Sigmoid colon (tissue), 7 donors: Measurements from ENCODE around the gene PIK3R4. TPM values are rescaled to one million over a fixed set of nuclear protein-coding genes. Genes with fewer than 3 reads are reported as not detected.

ENCODE experiments used
- DNase-seq: peaks from one replicate; pipeline ENCODE4 v3.0.0-alpha.2; 2019
- H3K27ac ChIP-seq, 4 donors: fragments of 200-600 bp; sonication (generic); one replicate each; pipeline ENCODE4 v1.5.1; 2016 to 2019; ENCODE audit warnings: mild to moderate bottlenecking in 1 of 4
- H3K27me3 ChIP-seq, 3 donors: fragments of 200-600 bp; sonication (generic); one replicate each; pipeline ENCODE4 v1.5.1; 2019; ENCODE audit warnings: mild to moderate bottlenecking in 1 of 3
- H3K36me3 ChIP-seq, 4 donors: fragments of 200-600 bp; sonication (generic); one replicate each; pipeline ENCODE4 v1.5.1; 2016 to 2019
- H3K4me1 ChIP-seq, 4 donors: fragments of 200-600 bp; sonication (generic); one replicate each; pipeline ENCODE4 v1.5.1; 2017 to 2019
- H3K4me3 ChIP-seq, 4 donors: fragments of 200-600 bp; sonication (generic); one replicate each; pipeline ENCODE4 v1.5.1; 2017 to 2019; ENCODE audit warnings: mild to moderate bottlenecking in 2 of 4, moderate library complexity in 1 of 4
- H3K9me3 ChIP-seq, 4 donors: fragments of 200-600 bp in 3 of 4; sonication (generic) in 3 of 4; one replicate each; pipeline versions ENCODE4 v1.5.1 to v1.6.1; 2013 to 2019
- CTCF ChIP-seq, 4 experiments: fragments of 450-650 bp in 3 of 4; fragments of 200-600 bp in 1 of 4; IDR thresholded peaks; one replicate each; pipeline ENCODE4 v1.5.1; 2016 to 2019; ENCODE audit warnings: antibody characterized with exemption in 4 of 4, mild to moderate bottlenecking in 3 of 4, moderate library complexity in 2 of 4
- EP300 ChIP-seq, 4 donors: sonication (generic); formaldehyde crosslinking; IDR thresholded peaks; one replicate each; pipeline ENCODE4 v1.6.1; 2017; ENCODE audit warnings: antibody characterized with exemption in 4 of 4
- POLR2A ChIP-seq, 2 donors: fragments of 450-650 bp; IDR thresholded peaks; one replicate each; pipeline ENCODE4 v1.6.1; 2016; ENCODE audit warnings: antibody characterized with exemption in 2 of 2, mild to moderate bottlenecking in 2 of 2, moderate library complexity in 2 of 2
- POLR2AphosphoS5 ChIP-seq, 4 donors: sonication (generic); formaldehyde crosslinking; IDR thresholded peaks; one replicate each; pipeline ENCODE4 v1.6.1; 2017; ENCODE audit warnings: antibody characterized with exemption in 4 of 4
- WGBS, 2 donors: extraction: QIAGEN DNeasy Blood & Tissue Kit; methylation state at CpG; one replicate each; pipeline ENCODE4 v1.1.7; 2013; 5-methylcytosine and 5-hydroxymethylcytosine counted together
- intact Hi-C: fragments of 100-400 bp; cut with DNase I; formaldehyde crosslinking; loops from one replicate; pipeline ENCODE4 v1.15.1; 2023
- polyA plus RNA-seq, 3 donors: library from polyadenylated mRNA; stranded (reverse); fragments of 200-250 nt; gene quantifications; one replicate each; pipeline ENCODE4 v1.2.3, GENCODE V29; 2013
- total RNA-seq, 4 donors: library from RNA; depleted of rRNA; stranded (reverse); fragments of >200 nt; gene quantifications; one replicate each; pipeline ENCODE4 v1.1.0, GENCODE V29; 2016
- donor health status: healthy with polysubstance abuse.
- donor health status: Bipolar disorder and iron deficiency.
- donor health status: healthy.

PIK3R4 gene
- total and polyA plus RNA-seq, 7 donors = 9.6 to 39.2 (median 25.8) TPM

GRCh38 chr3:130760922-130761321, 14.3 kb upstream of the PIK3R4 start:
- H3K9me3 ChIP-seq = no peaks in the 10 kb centered on the region
- H3K4me1 ChIP-seq = no peaks in the 10 kb centered on the region
- 87 to 91% methylated on average over 1 of the region's 1 CpG for WGBS, 2 donors
- DNase-seq = no peak
- no peaks in the 10 kb centered on the region for H3K27me3 ChIP-seq
- no peak overlapping the region for H3K4me3 ChIP-seq
- no peaks in the 10 kb centered on the region for H3K36me3 ChIP-seq
- intact Hi-C loops = no loop called here
- TF ChIP-seq POLR2A (IDR thresholded peaks at IDR 0.05) (no peak), EP300 (IDR thresholded peaks at IDR 0.05) (no peak), CTCF (IDR thresholded peaks at IDR 0.05) (no peak), POLR2AphosphoS5 (IDR thresholded peaks at IDR 0.05) (no peak)
- no peak overlapping the region for H3K27ac ChIP-seq

- no peak overlapping the region for H3K27ac ChIP-seq
- no peak for DNase-seq
- H3K27me3 ChIP-seq = no peaks in the 10 kb centered on the region
- no peaks in the 10 kb centered on the region for H3K9me3 ChIP-seq
- no peak overlapping the region for H3K4me3 ChIP-seq
- no peak for TF ChIP-seq POLR2AphosphoS5 (IDR thresholded peaks at IDR 0.05)
- no peak for TF ChIP-seq EP300 (IDR thresholded peaks at IDR 0.05)
- no peak for TF ChIP-seq POLR2A (IDR thresholded peaks at IDR 0.05)
- peak; percentile 36 to 75 (median 60) for TF ChIP-seq CTCF (IDR thresholded peaks at IDR 0.05)
- WGBS, 2 donors = 0 to 1% methylated on average over 4 of the region's 4 CpGs
- intact Hi-C loops = loop anchor here (1.0 kb wide), 1 partner anchor 133 kb away; no protein-coding TSS in a partner anchor
- H3K4me1 ChIP-seq = no peaks in the 10 kb centered on the region
- no peaks in the 10 kb centered on the region for H3K36me3 ChIP-seq
Observed at GRCh38 chr3:130759692-130760338, 13.2 kb upstream of the PIK3R4 start.

GRCh38 chr3:130758624-130759369, 12.2 kb upstream of the PIK3R4 start:
- 80 to 81% methylated on average over 7 of the region's 7 CpGs for WGBS, 2 donors
- no peak for DNase-seq
- H3K36me3 ChIP-seq = no peaks in the 10 kb centered on the region
- H3K4me1 ChIP-seq = no peaks in the 10 kb centered on the region
- intact Hi-C loops = loop anchor here (1.0 kb wide), 1 partner anchor 135 kb away; no protein-coding TSS in a partner anchor
- H3K9me3 ChIP-seq = no peaks in the 10 kb centered on the region
- TF ChIP-seq POLR2A (IDR thresholded peaks at IDR 0.05) (no peak), CTCF (IDR thresholded peaks at IDR 0.05) (no peak), EP300 (IDR thresholded peaks at IDR 0.05) (no peak), POLR2AphosphoS5 (IDR thresholded peaks at IDR 0.05) (no peak)
- H3K4me3 ChIP-seq = no peak overlapping the region
- no peak overlapping the region for H3K27ac ChIP-seq
- H3K27me3 ChIP-seq = no peaks in the 10 kb centered on the region

GRCh38 chr3:130757611-130758150, 11.1 kb upstream of the PIK3R4 start:
- no peaks in the 10 kb centered on the region for H3K4me1 ChIP-seq
- H3K27ac ChIP-seq = no peak overlapping the region
- no peaks in the 10 kb centered on the region for H3K36me3 ChIP-seq
- no peak for TF ChIP-seq POLR2A (IDR thresholded peaks at IDR 0.05)
- TF ChIP-seq POLR2AphosphoS5 (IDR thresholded peaks at IDR 0.05) = no peak
- no peak for TF ChIP-seq EP300 (IDR thresholded peaks at IDR 0.05)
- TF ChIP-seq CTCF (IDR thresholded peaks at IDR 0.05) = no peak
- DNase-seq = no peak
- intact Hi-C loops = no loop called here
- H3K27me3 ChIP-seq = no peaks in the 10 kb centered on the region
- no peak overlapping the region for H3K4me3 ChIP-seq
- H3K9me3 ChIP-seq = no peaks in the 10 kb centered on the region
- 40 to 86% methylated on average over 3 of the region's 3 CpGs for WGBS, 2 donors
